GM23248 (cell line): Measurements from ENCODE around the gene CACNG5.

ENCODE experiments used
- EZH2 ChIP-seq: fragments of 200-600 bp; sonication (generic); IDR thresholded peaks from 2 replicates; pipeline ENCODE4 v1.6.1; 2018; ENCODE audit warnings: antibody characterized with exemption, mild to moderate bottlenecking; ENCODE audit not compliant: insufficient read depth, poor library complexity, severe bottlenecking
- EZH2phosphoT487 ChIP-seq: fragments of 200-600 bp; sonication (generic); IDR thresholded peaks from 2 replicates; pipeline ENCODE4 v1.6.1; 2018; ENCODE audit warnings: antibody characterized with exemption, moderate library complexity, mild to moderate bottlenecking, low read depth; ENCODE audit not compliant: insufficient read depth

GRCh38 chr17:66859353-66859752, 24.4 kb downstream of the CACNG5 start:
- TF ChIP-seq EZH2phosphoT487, result no peak
- no peak for TF ChIP-seq EZH2
